ENCODE results near the gene KAZN.

GRCh38 chr1:14887764-14888350 lies 289.4 kb downstream of the KAZN start:
- TF ChIP-seq CTCF (IDR thresholded peaks at IDR 0.05) (no peak), POLR2A (IDR thresholded peaks at IDR 0.05; ENCODE audit: low read length) (no peak), CHD2 (IDR thresholded peaks at IDR 0.05; ENCODE audit: low read length, partially characterized antibody) (no peak), PBX3 (IDR thresholded peaks at IDR 0.05) (no peak), MYC (IDR thresholded peaks at IDR 0.05; ENCODE audit: borderline replicate concordance, low read length) (no peak), HDAC2 (IDR thresholded peaks at IDR 0.05) (no peak), MAX (IDR thresholded peaks at IDR 0.05) (no peak)

Data from A549 (cell line).